Uterus (tissue), 2 donors: Measurements from ENCODE around the gene ECT2L.

Source experiments
- POLR2A ChIP-seq, 2 donors: fragments of 450-650 bp; IDR thresholded peaks; one replicate each; pipeline ENCODE4 v1.6.1; 2016; ENCODE audit warnings: antibody characterized with exemption in 2 of 2, mild to moderate bottlenecking in 1 of 2, moderate library complexity in 1 of 2
- TF ChIP-seq, protein P1 (sequence below), 4 experiments: fragments of 200-600 bp in 2 of 4; fragments of 450-650 bp in 2 of 4; sonication (generic) in 2 of 4; IDR thresholded peaks; one replicate each; pipeline ENCODE4 v1.5.1; 2016 to 2019; ENCODE audit warnings: antibody characterized with exemption in 4 of 4, mild to moderate bottlenecking in 2 of 4, moderate library complexity in 1 of 4

DNA sequence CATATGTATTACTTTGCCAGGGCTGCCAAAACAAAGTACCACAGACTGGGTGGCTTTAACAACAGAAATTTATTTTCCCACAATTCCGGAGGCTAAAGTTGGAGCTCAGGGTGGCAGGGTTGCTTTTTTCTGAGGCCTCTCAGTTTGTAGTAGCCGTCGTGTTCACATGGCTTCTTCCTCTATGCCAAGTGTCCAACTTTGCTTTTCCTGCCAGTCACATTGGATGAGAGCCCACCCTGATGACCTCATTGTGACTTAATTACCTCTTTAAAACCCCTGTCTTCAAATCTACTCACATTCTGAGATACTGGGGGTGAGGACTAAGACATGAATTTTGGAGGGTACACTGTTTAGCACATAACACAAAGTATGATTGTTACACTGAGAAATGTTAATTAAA, 9.9 kb upstream of the ECT2L start:
- TF ChIP-seq, protein P1, sequence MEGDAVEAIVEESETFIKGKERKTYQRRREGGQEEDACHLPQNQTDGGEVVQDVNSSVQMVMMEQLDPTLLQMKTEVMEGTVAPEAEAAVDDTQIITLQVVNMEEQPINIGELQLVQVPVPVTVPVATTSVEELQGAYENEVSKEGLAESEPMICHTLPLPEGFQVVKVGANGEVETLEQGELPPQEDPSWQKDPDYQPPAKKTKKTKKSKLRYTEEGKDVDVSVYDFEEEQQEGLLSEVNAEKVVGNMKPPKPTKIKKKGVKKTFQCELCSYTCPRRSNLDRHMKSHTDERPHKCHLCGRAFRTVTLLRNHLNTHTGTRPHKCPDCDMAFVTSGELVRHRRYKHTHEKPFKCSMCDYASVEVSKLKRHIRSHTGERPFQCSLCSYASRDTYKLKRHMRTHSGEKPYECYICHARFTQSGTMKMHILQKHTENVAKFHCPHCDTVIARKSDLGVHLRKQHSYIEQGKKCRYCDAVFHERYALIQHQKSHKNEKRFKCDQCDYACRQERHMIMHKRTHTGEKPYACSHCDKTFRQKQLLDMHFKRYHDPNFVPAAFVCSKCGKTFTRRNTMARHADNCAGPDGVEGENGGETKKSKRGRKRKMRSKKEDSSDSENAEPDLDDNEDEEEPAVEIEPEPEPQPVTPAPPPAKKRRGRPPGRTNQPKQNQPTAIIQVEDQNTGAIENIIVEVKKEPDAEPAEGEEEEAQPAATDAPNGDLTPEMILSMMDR (IDR thresholded peaks at IDR 0.05): no peak
- TF ChIP-seq POLR2A (IDR thresholded peaks at IDR 0.05): no peak
